HCT116 (cell line): ENCODE data around the gene TNIK. TPM values are rescaled to one million over a fixed set of nuclear protein-coding genes. Genes with fewer than 3 reads are reported as not detected.

Experiments used
- ATAC-seq: fragments of 200-7000 bp; cut with Tn5 transposase; 2 replicates; pipeline ENCODE4 v1.9.1; 2020; ENCODE audit warnings: mild to moderate bottlenecking, moderate library complexity
- BruUV-seq: library from RNA; stranded (reverse); fragments of 400-500 nt; replicated peaks from 2 replicates; lab custom pipeline; 2021; lab: Mats Ljungman, UMichigan
- CTCF ChIA-PET: fragments of 300-600 bp; sonication (Branson Sonifier 250); formaldehyde crosslinking; loops from one replicate; lab custom pipeline; 2021; ENCODE audit warnings: antibody characterized with exemption; lab: Charles Lee
- POLR2A ChIA-PET: fragments of 300-600, 350-600 bp; sonication (Branson Sonifier 250); formaldehyde crosslinking; loops from one replicate; lab custom pipeline; 2021; ENCODE audit warnings: antibody characterized with exemption; lab: Charles Lee
- RAD21 ChIA-PET, 2 experiments: fragments of 300-600 bp; sonication (Branson Sonifier 250); formaldehyde crosslinking; loops; one replicate each; lab custom pipeline; 2023; ENCODE audit warnings: low total read pairs in 2 of 2; ENCODE audit not compliant: uncharacterized antibody in 2 of 2, unreplicated experiment in 2 of 2, low non-redundant PET in 1 of 2; lab: Charles Lee
- DNase-seq: peaks from one replicate; pipeline ENCODE4 v3.0.0-alpha.2; 2010; ENCODE audit warnings: low read depth, low spot score
- H2AFZ ChIP-seq: fragments of 200-600 bp; shearing (Covaris generic), sonication (generic); 2 replicates; pipeline ENCODE4 v1.6.1; 2017; ENCODE audit warnings: low read depth, mixed run types, mixed read lengths, antibody characterized with exemption, low read length; ENCODE audit not compliant: poor library complexity, severe bottlenecking
- H3K27ac ChIP-seq: 2 replicates; pipeline ENCODE4 v1.5.1; 2012; ENCODE audit warnings: low read depth, low read length
- H3K27me3 ChIP-seq: fragments of 200-600 bp; sonication (generic); 2 replicates; pipeline ENCODE4 v1.6.1; 2016; ENCODE audit warnings: mixed run types, low read length, mixed read lengths; ENCODE audit not compliant: insufficient read depth
- H3K36me3 ChIP-seq, 2 experiments: fragments of 200-500 bp in 1 of 2; fragments of 200-600 bp in 1 of 2; sonication (Bioruptor generic) in 1 of 2; sonication (generic) in 1 of 2; 2 replicates each; pipeline versions ENCODE4 v1.5.1 to v1.6.1; 2014 to 2016; ENCODE audit warnings: low read length in 2 of 2, inconsistent platforms in 1 of 2, mixed read lengths in 1 of 2, mixed run types in 1 of 2; ENCODE audit not compliant: insufficient read depth in 2 of 2, control insufficient read depth in 1 of 2
- H3K4me1 ChIP-seq, 2 experiments: fragments of 200-600 bp in 1 of 2; sonication (generic) in 1 of 2; 2 replicates each; pipeline versions ENCODE4 v1.5.1 to v1.6.1; 2012 to 2017; ENCODE audit warnings: low read length in 2 of 2, inconsistent platforms in 1 of 2, mild to moderate bottlenecking in 1 of 2, mixed read lengths in 1 of 2, mixed run types in 1 of 2, moderate library complexity in 1 of 2; ENCODE audit not compliant: insufficient read depth in 2 of 2, control insufficient read depth in 1 of 2
- H3K4me2 ChIP-seq: fragments of 200-600 bp; sonication (generic); 2 replicates; pipeline ENCODE4 v1.6.1; 2017; ENCODE audit warnings: mixed run types, low read length, mixed read lengths
- H3K4me3 ChIP-seq, 2 experiments: fragments of 200-600 bp in 1 of 2; sonication (generic) in 1 of 2; replicated peaks in 1 of 2; 2 replicates each; pipeline ENCODE4 v1.5.1; 2011 to 2016; ENCODE audit warnings: low read length in 2 of 2, control low read depth in 1 of 2, low read depth in 1 of 2, mild to moderate bottlenecking in 1 of 2, mixed read lengths in 1 of 2, mixed run types in 1 of 2
- H3K79me2 ChIP-seq: fragments of 200-600 bp; sonication (generic); 2 replicates; pipeline ENCODE4 v1.6.1; 2017; ENCODE audit warnings: mild to moderate bottlenecking, mixed run types, low read length, moderate library complexity, mixed read lengths; ENCODE audit not compliant: insufficient read depth
- H3K9ac ChIP-seq: fragments of 200-600 bp; sonication (generic); 2 replicates; pipeline ENCODE4 v1.6.1; 2016; ENCODE audit warnings: low read length, mixed read lengths
- H3K9me2 ChIP-seq: fragments of 200-600 bp; sonication (generic), shearing (Covaris generic); 2 replicates; pipeline ENCODE4 v1.6.1; 2017; ENCODE audit warnings: mixed run types, mild to moderate bottlenecking, moderate library complexity; ENCODE audit not compliant: insufficient read depth
- H3K9me3 ChIP-seq, 2 experiments: fragments of 200-500 bp in 1 of 2; fragments of 200-600 bp in 1 of 2; sonication (Bioruptor generic) in 1 of 2; sonication (generic) in 1 of 2; 2 replicates each; pipeline ENCODE4 v1.6.1; 2014 to 2017; ENCODE audit warnings: low read length in 2 of 2, mixed read lengths in 2 of 2, inconsistent platforms in 1 of 2, low read depth in 1 of 2, mild to moderate bottlenecking in 1 of 2, mixed run types in 1 of 2, moderate library complexity in 1 of 2; ENCODE audit not compliant: control insufficient read depth in 1 of 2, insufficient read depth in 1 of 2
- H4K20me1 ChIP-seq: fragments of 200-600 bp; sonication (generic), shearing (Covaris generic); 2 replicates; pipeline ENCODE4 v1.6.1; 2017; ENCODE audit warnings: mixed run types, mild to moderate bottlenecking, moderate library complexity; ENCODE audit not compliant: insufficient read depth
- CBX3 ChIP-seq: IDR thresholded peaks from 2 replicates; pipeline ENCODE4 v1.6.1; 2012; ENCODE audit warnings: low read depth
- JUND ChIP-seq: IDR thresholded peaks from 2 replicates; pipeline ENCODE4 v1.6.1; 2012
- REST ChIP-seq: IDR thresholded peaks from 2 replicates; pipeline ENCODE4 v1.6.1; 2012; ENCODE audit warnings: low read depth
- SRF ChIP-seq: IDR thresholded peaks from 2 replicates; pipeline ENCODE4 v1.6.1; 2012; ENCODE audit warnings: low read depth
- intact Hi-C: fragments of 100-400 bp; cut with micrococcal nuclease; formaldehyde crosslinking; loops from 2 replicates; pipeline ENCODE4 v1.10.0; 2022
- total RNA-seq: library from RNA; stranded (reverse); gene quantifications from one replicate; pipeline ENCODE4 v1.2.1, GENCODE V29; 2021; ENCODE audit not compliant: unreplicated experiment

TNIK gene
- total RNA-seq, 1 experiment from 2014 or later = 24.1 TPM

- no peak for TF ChIP-seq REST
- TF ChIP-seq CBX3 = no peak
Measured at GRCh38 chr3:171264758-171265157, 195.4 kb downstream of the TNIK start (continued).

- peaks cover 59% of the 10 kb centered on the region in 2 experiments for H3K4me1 ChIP-seq
- H3K9me3 ChIP-seq = no peaks in the 10 kb centered on the region
- peak overlapping the region; percentile 69 for H3K27ac ChIP-seq
- H2AFZ ChIP-seq = no peak overlapping the region
- intact Hi-C loops = no loop called here
- no peaks in the 10 kb centered on the region for H4K20me1 ChIP-seq
- RAD21 ChIA-PET = no interaction called here
- TF ChIP-seq JUND (0 out of 2 replicates have a peak, but pooled peaks have one; percentile 12), SRF (no peak)
- no peak for ATAC-seq
- H3K36me3 ChIP-seq = no peaks in the 10 kb centered on the region
- BruUV-seq = no TSS peak
- CTCF ChIA-PET = no interaction called here
- H3K27me3 ChIP-seq = no peaks in the 10 kb centered on the region
- H3K9me2 ChIP-seq = no peaks in the 10 kb centered on the region
- no peak overlapping the region for H3K4me3 ChIP-seq
- POLR2A ChIA-PET = interaction anchor here (1.2 kb wide), 1 partner anchor 19 kb away, joined by 4 read pairs; no protein-coding TSS in a partner anchor
- H3K4me2 ChIP-seq = peak overlapping the region; percentile 66
- peak overlapping the region; percentile 37; the same call in 1 of the 2 replicates for H3K9ac ChIP-seq
- DNase-seq = no peak
- H3K79me2 ChIP-seq = no peaks in the 10 kb centered on the region
Measured at GRCh38 chr3:171262431-171262830, 197.8 kb downstream of the TNIK start.
